Measurements from ENCODE around the gene EIF2S1.
"Not testable (repeated sequence)": the region's sequence is repeated elsewhere in the genome, so short reads cannot be mapped to it uniquely, and the experiment has no call there.

The EIF2S1 gene

DNA sequence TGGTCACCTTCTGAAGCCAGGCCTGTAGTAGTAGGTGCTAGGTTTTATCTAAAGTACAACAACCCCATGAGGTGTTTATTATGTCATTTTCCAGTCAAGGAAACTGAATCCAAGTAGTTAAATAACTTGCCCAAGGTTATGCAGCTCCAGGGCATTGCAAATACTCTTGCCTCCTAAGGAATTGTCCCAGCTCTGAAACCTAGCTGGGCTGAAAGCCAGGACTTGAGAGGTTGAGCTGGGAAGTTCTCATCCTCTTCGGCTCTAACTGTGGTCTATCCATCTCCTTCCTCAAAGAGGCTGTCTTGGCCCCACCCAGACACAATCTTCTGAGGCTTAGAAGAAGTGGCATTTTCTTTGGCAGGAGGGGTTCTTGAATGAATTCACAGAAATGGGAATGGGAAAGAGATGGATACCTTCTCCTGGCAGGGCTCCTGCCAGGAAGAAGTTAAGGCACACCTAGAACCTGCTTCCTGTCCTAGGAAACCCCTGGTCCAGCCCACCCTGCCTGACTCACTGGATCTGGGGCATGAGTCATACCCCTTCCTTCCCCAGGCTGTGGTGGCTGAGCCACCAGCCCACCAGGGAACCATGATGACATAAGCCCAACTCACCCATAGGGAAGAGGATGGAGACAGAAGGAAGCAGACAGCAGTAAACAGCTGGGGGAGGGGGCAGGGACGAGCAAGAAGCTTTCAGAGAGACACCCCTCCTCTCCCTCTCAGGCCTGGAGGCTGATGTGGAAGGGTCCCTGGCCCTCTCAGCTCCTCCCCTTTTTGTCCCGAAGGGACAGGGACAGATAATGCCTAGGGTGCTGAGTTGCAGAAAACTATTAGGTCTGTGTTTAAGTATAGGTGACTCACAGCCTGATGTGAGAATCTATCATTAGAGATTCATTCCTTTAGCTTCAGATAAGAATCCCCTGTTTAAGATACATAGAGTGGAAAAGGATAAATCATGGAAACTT lies 54.0 kb downstream of the EIF2S1 start:
- no peak for DNase-seq

DNA sequence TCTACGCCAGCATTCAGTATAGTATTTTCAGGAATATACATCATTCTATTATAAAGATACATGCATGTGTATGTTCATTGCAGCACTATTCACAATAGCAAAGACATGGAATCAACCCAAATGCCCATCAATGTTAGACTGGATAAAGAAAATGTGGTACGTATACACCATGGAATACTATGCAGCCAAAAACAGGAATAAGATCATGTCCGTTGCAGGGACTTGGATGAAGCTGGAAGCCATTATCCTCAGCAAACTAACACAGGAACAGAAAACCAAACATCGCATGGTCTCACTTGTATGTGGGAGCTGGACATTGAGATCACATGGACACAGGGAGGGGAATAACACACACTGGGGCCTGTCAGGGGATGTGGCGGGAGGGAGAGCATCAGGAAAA lies 55.5 kb downstream of the EIF2S1 start:
- not testable (repeated sequence) for DNase-seq

DNA sequence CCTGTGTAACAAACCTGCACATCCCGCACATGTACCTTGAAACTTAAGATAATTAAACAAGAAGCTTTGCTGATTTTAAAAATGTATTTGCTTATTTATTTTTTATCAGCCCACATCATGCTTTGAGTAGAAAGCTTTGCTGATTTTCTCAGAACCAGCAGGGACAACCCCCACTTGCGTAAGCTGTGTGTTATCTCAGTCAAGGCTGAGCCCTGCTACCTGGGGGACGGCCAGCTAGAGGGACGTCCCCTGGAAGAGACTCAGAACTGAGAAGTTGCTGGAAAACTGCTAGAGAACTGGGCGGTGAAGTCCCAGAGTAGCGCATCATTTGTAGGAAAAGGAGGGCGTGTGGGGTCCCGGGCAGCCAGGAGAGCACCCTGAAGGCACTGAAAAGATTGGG lies 56.0 kb downstream of the EIF2S1 start:
- DNase-seq, result no peak

DNA sequence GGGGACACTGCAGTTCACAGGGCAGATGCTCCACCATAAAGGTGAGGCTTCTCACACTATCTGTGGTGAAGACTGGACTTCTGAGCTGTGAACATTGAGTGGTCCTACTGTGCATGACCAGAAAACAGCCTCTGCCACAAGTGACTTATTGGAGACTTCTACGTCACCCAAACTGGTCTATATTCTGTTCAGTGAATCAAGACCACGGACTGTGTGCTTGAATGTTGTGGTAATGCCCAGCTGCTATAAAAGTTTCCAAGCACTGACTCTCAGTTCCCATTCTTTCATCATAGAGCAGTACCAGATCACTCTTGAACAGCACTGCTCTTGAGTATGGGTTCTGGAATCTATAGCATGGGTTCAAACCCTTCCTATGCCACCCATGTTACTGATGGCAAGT lies 56.7 kb downstream of the EIF2S1 start:
- DNase-seq, result no peak

DNA sequence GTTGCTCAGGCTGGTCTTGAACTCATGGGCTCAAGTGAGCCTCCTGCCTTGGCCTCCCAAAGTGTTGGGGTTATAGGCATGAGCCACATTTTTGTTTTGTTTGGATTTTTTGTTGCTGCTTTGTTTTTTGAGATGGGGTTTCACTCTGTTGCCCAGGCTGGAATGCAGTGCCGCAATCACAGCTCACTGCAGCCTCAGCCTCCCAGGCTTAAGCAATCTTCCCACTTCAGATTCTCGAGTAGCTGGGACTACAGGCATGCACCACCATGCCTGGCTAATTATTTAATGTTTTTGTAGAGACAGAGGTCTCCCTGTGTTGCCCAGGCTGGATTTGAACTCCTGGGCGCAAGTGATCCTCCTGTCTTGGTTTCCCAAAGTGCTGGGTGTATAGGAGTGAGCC lies 57.5 kb downstream of the EIF2S1 start:
- DNase-seq, result no peak

DNA sequence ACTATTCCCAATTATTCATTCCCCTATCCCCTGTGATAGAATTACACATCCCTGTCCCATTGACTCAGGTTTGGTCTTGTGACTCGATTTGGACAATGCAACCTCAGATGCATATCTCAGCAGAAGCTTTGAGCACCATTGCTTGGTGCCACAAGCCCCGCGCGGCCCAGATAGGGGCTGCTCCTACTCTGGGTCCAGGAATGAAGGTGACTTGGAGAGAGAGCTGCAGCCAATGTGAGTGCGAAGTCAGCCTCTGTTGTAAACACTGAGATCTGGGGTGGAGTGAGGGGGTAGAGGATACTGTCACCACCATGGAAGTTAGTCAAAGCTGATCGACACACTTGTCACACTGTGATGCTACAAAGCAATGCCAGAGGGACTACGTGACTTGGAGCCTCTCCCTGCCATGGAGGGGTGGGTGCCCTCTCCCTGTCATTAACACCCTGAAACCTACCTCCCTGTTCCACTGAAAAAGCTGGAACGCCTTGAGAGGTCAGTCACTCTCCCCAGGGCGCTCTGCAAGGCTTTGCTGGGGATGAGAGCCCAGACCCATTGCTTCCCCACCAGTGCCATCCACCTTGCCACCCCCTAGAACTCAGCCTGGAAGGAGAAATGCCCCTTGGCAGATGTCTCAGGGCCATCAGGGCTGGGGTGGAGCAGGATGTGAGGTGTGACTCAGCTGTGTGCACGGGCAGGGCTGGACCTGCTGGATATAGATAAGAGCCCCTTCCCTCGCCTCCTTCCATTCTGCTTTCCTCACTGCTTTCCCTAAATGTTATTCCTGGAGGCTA lies 58.5 kb downstream of the EIF2S1 start:
- no peak for DNase-seq

DNA sequence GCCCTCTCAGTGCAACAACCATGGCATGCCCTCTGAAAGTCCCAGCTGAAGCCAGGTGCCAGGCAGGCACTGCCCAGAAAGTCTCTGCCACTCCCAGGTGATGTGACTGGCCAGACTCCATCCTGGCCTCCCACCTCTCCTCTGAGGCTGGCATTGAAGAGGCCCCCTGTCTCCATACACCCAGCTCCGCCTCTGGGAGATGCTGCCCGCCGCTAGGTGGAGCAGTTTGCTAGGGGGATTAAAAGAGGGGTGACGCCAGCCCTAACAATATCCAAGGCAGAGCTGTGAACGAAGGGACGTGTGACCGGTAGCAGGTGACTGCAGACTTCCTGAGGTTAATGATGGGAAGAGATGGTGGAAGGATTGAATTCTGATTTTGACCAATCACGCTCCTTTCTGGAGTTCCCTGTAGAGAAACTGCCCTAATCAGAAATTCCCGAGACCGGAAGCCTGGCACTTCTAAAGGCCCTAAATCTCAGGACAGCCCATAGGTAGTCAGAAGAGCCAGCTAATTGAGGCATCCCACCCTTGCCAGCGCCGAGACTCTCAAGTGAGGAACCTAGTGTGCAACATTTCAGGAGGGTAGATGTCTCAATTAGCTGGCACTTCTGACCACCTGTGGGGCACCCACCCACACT lies 60.1 kb downstream of the EIF2S1 start:
- DNase-seq, result no peak

DNA sequence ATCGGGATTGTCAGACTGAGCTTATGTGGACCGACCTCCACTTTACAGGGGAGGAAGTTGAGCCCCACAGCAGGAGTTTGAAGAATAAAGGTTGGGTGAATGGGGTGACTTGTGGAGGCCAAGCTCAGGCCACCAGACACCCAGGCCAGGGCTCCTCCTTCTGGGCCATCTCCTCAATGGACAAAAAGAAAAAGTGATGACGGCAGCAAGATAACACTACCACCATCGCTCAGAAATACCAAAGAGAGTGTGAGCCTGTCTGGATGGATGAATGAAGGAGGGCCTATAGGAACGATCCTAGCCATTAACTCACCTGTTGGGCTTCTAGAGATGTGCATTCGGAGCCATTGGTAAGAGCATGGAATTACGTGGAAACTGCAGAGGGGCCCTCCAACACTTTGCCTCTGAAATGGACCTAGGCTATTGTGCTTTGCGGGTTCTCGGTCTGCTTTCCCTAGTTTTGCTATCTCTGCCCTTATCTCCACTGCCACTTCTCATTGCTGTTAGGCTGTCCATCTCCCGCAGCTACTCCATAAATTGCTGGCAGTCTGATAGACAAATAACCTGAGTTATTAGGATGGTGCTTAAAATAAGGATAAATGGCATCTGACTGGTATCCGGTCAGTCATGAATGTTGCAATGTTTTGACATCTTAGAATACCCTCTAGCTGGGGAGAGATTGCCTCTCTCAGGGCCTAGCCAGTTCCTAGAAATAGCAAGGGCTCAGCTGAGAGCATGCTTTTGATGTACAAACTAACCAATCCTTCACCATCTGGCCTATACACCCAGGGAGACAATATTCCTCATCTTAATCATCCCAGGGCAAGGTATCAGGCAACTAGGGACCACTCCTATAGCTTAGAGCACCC lies 61.5 kb downstream of the EIF2S1 start:
- no peak for DNase-seq

DNA sequence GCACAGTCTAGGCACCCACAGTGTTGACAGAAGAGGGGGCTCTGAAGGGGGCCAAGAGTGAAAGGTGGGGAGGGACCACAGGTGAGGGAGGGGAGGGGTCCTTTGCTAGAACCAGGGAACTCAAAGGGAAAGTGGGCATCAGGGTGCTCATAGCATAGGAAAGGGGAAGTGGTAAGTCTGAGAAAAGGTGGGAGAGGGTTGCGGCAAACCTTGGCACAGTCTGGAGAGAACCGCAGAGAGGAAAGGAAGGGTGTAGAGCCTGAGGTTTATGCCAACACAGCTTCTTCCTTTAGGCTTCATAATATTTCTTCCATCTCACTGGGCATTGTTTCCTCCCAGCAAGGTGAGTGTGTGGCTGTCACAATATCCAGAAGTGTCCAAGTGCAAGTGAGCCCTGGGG lies 63.3 kb downstream of the EIF2S1 start:
- DNase-seq, result no peak

DNA sequence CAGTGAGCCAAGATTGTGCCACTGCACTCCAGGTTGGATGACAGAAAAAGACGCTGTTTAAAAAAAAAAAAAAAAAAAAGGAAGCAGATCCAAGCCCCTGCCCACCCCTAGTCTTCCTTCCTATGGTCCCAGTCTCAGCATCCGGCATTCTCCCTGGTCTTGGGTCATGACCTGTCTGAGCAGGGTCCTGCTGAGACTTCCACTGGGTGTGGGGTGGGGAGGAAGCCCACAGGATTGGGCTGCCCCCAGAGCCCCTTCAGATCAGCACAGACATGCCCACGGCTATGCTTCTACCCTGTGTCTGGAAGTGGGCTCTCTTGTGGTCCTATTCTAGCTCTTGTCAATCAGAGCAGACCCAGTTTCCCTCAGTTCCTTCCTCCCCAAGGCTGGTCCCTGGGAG lies 64.4 kb downstream of the EIF2S1 start:
- DNase-seq, result no peak

DNA sequence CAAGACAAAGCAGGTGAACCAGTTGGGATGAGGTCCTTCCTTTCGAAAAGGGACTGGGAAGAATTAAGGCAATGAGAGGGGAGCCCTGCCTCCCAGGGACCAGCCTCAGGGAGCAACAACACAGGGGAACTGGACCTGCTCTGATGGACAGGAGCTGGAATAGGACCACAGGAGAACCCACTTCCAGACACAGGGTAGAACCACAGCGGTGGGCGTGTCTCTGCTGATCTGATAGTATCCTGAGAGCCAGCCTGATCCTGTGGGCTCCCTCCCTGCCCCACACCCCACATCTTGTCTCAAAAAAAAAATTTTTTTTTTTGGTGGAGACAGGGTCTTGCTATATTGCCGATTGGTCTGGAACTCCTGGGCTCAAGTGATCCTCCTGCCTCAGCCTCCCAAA lies 65.5 kb downstream of the EIF2S1 start:
- DNase-seq, result no peak

DNA sequence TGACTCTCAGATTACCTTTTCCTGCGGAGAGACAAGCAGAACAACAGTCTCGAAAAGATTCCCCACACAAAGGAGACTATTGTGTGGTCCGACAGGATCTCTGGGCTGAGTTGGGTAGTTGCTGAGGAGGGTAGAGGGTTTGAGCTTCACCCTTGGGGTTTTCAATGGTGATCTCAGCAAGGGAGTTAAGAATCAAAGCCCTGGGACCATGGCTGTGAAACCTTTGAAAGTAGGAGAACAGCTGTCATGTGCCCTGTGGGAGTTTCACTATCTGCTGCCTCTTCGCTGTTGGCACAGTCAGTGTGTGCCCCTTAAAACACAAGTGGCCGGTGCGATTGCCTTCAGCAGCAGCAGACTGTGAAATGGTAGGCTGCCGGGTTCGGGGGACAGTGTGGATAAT lies 66.0 kb downstream of the EIF2S1 start:
- DNase-seq, result no peak

DNA sequence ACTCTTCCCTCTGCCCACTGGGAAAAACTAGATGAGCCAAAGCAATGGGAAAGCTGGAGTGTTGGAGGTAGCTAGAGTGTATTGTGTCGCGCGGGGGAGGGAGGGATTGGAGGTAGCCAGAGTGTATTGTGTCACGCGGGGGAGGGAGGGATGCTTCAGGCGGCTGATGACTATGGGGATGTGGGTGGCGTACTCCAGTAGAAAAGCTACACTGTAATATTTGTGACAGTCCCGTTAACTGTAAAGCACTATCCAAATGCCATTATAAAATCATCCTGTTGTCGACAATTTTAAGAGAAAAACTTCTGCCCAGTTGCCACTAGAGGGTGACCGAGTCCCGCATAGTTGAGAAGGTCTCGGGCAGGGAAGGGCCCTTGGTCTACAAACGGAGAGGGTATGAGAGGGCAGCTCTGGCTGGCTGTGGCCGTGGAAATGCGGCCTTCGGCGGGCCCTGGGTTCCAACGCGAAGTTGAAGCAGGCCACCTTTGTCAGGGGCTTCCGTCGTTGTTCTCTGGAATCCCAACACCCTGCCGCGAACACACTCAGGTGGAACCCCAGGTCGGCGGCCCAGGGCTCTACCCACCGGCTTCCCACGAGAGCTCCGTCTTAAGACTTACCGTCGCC lies 67.0 kb downstream of the EIF2S1 start:
- DNase-seq, result peak; percentile 78

DNA sequence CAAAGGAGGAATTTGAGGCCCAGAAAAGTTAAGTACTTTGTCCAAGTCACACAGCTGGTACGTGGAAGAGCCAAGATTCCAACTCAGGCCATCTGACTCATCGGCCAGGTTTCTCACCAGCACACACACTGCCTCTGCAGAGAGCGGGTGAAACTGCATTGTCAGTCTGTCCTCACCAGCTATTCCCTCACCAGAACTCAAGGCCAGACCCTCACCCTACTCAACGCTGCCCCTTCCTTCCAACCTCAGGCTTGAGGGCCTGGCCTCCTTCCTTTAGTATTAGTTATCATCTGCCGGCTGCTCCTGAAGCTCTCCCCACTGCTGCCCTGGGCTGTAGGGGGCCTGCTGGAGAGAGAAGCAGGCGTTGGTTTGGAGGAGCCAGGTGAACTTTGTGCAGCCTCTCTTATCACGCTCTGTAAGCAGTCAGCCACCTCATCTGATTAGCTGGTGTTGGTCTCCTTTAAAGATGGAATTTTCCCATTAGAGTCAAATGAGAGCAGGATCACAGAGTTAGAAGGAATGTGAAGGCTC lies 68.4 kb downstream of the EIF2S1 start:
- DNase-seq, result no peak

DNA sequence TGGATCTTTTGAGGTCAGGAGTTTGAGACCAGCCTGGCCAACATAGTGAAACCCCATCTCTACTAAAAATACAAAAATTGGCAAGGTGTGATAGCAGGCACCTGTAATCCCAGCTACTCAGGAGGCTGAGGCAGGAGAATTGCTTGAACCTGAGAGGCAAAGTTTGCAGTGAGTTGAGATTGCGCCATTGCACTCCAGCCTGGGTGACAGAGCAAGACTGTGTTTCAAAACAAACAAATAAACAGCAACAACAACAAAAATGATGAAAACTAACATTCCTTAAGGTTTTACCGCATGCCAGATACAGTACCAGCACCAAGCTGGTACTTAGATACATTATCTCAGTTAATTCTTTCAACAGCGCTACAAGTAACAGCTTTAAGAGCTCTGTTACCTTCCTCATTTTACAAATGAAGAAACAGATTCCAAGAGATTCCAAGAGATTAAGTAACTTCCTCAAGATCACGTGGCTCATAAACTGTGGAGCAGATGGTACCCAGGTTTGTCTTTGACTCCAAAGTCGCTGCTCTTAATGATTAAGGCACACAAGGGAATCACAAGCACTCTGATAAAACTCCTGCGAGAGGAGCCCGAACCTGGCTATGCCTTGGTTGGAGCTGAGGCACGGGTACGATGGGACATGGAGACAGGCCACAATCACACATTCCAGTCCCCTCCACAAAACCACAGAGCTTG lies 69.5 kb downstream of the EIF2S1 start:
- DNase-seq, result no peak

DNA sequence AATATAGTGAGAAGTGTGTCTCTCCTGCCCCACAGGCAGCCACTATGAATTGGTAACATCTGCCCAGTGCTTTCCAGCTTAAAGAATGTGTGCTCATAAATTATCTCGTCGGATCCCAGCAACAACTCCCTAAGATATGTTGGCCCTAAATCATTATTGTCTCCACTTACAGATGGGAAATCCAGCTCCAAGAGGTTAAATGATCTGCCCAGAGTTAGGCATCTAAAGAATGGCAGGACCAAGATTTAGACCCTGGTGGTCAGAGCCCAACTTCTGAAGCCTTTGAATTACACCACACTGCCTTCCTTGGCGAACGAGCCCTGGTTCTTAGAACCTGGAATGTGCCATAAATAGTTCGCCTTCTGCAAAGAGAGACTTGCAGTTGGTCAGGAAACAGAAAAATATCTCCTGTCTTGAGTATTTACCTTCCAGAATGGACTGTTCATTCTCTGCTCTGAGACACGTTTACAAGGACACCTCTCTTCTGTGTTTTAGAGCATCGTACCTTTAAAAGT lies 72.0 kb downstream of the EIF2S1 start:
- no peak for DNase-seq

DNA sequence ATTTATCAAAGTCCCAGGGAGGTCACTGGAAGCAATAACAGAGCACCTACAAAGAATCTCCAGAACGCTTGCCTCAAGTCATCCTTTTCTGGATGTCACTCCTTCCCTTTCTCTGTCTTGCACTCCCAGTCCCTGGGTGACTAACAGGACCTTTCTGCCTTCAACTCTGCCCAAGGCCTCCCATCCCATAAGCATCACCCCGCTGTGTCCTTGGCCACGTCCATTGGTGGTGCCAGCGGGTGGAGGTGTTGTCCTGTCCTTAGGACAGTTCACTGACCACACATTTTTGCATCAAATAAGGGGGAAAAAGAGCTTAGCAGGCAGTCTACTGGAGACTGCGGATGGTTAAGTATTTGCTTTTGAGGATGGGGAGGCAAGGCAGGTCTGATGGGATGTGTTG lies 75.5 kb downstream of the EIF2S1 start:
- DNase-seq, result no peak

Data from retina (tissue), 1 donor.